NCI-H1048 (cell line): ENCODE results near the gene ARPC3.
"Not testable (repeated sequence)": the region's sequence is repeated elsewhere in the genome, so short reads cannot be mapped to it uniquely, and the experiment has no call there.

Experiments
- DNase-seq: peaks from one replicate; lab custom pipeline; 2025; lab: John Stamatoyannopoulos, UW

The ARPC3 gene

GRCh38 chr12:110417113-110417512, 33.0 kb downstream of the ARPC3 start:
- DNase-seq: not testable (repeated sequence)

GRCh38 chr12:110410086-110410485, 40.1 kb downstream of the ARPC3 start:
- not testable (repeated sequence) for DNase-seq

GRCh38 chr12:110405126-110405662, 44.9 kb downstream of the ARPC3 start:
- DNase-seq: not testable (repeated sequence)

- DNase-seq: peak; percentile 84
Measured at GRCh38 chr12:110403976-110404682, 46.0 kb downstream of the ARPC3 start.

- DNase-seq: peak; percentile 84
Measured at GRCh38 chr12:110403146-110403975, 46.8 kb downstream of the ARPC3 start, which contains the start of gene ANAPC7. Gene ANAPC7, minus strand, starts transcription at chr12:110403708. Its CDS starts 81 bp downstream, at chr12:110403627.
